ENCODE results near the gene SMURF1.

GRCh38 chr7:99098824-99099498, 44.9 kb downstream of the SMURF1 start:
- no peak for TF ChIP-seq CTCF (IDR thresholded peaks at IDR 0.05)
- TF ChIP-seq EP300 (IDR thresholded peaks at IDR 0.05) = no peak
